ELF-1 (cell line): Measurements from ENCODE around the gene PEPD.

Source experiments
- DNase-seq: peaks from one replicate; pipeline ENCODE4 v3.0.0-alpha.2; 2016; ENCODE audit warnings: low read depth, low spot score

Gene PEPD

DNA sequence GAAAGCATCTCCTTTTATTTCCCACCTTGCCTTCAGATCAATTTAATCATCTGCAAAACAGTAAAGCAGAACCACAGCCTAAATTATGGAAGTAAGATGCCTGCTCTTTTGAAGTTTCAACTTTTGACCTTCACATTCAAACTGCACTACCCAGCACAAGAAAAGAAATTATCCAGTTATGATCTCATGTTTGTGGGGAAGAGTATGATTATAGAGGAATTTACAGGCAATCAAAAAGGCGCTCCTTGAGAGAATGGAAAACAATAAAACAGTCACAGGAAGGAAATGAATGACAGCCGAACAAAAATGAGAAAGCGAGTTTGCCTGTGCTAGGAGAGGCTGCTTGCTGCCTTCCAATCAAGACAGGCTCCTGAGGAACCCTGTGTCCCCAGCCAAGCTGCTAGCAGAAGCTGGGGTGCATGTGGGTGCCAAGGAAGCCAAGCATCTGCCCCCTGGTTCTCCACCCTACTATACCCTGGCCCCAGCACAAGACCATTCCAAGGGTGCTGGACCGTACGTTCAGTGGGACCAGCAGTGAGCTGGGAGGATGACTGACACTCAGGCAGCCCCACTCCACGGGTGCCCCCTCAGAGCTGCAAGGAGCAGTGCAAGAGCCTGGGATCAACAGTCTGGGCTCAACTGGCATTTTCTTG is 47.8 kb downstream of the PEPD start:
- no peak for DNase-seq

- DNase-seq = no peak
Observed at GRCh38 chr19:33472691-33473652, 48.6 kb downstream of the PEPD start.

DNA sequence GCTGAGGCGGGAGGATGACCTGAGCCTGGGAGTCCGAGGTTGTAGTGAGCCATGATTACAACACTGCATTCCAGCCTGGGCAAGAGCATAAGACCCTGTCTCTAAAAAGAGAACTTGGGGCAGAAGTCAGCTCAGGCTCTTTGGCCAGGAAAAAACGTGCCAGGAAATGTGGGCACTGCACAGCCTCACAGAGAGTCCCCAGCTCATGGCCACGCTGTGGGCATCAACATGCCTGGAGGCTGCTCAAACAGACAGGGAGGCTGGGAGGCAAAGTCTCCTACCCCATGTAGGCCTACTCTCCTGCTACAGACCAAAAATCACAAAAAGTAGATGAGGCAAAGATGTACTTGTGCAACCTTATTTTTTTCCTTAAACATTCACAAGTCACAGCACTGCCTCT is 49.4 kb downstream of the PEPD start:
- DNase-seq = no peak

GRCh38 chr19:33471111-33471996 is 50.2 kb downstream of the PEPD start:
- no peak for DNase-seq

- no peak for DNase-seq
Observed at GRCh38 chr19:33470686-33471085, 50.9 kb downstream of the PEPD start.

DNA sequence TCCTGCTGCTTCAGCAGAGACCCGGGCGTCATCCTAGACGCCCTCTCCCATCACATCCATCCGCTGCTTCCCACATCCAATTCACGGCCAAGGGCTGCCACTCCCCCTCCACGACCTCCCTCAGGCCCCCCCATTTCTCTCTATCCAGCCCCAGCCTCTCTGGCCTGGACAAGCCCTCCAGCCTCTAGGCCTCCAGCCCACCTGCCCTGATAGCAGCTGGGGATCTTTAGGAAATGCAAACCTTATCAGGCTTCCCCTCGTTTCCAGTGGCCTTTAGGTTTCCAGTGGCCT is 51.6 kb downstream of the PEPD start:
- DNase-seq = no peak

- DNase-seq = no peak
Observed at GRCh38 chr19:33469171-33470039, 52.2 kb downstream of the PEPD start.

GRCh38 chr19:33468361-33469170 is 53.0 kb downstream of the PEPD start:
- DNase-seq = no peak

DNA sequence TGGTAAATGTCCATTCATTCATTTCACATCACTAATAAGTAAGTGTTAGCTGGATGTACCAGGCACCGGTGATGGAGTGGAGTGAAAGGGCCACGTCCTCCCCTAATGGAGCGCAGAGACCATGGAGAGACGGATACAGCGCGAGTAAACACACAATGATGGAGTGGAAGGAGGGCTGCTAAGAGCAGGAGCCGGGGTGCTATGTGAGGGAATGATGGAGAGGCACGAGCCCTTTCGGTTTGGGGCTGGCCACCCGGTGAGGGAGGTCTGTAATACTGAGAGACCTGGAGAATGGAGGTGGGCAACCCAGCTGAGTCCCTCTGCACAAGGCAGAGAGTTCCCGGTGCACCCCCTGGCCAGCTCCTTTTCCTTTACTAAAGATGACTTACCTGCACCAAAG is 53.7 kb downstream of the PEPD start:
- no peak for DNase-seq

DNA sequence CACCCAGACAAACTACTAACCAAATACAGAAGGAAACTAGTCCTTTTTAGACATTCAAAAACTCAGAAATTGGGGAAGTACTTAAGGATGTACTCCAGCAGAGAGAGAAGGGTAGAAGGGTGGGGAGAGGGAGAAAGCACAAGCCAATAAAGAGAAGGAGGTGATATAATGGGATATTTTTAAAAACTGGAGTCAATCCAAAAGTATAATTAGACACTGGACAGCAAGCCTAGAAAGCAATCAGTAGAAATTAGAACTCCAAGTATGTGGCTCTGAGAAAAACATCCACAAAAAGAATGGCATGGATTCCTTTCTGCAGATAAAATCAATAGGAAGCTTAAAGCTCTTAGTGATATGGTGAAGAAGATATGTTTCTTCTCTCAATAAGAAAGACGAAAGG is 55.8 kb downstream of the PEPD start:
- no peak for DNase-seq

DNA sequence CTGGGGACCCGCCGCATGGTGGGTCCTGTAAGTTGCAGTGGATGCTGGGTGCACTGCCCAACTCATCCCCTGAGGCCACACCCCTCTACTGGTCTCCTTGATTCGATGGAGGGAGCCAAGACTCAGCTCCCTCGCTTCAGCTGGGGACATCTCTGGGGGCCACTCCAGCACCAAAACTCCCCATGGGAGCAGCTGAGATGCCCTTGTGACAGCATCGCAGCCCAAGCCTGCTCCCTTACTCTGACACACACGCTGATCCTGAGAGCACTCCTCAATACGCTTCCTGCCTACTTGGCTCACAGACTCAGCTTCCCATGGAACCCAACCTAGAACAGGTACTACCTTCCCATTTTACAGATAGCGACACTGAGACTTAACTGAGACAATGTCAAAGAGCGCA is 56.2 kb downstream of the PEPD start:
- DNase-seq = no peak

DNA sequence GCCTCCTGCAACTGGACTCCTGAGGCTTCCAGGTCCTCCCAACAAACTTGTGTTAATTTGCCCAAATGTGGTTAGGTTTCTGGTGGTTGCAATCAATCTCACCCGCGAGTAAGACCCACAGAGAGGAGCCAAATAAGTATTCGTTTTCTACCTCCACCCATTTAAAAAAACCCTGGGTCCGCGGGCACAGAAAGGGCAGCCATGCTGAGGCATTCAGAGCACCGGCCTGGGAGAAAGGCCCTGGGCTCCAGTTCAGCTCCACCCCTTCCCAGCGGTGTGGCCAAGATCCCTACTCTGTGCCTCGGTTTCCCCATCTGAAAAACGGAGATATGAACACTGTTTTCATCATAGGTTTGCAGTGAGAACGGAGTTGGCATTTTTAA is 56.9 kb downstream of the PEPD start:
- no peak for DNase-seq

DNA sequence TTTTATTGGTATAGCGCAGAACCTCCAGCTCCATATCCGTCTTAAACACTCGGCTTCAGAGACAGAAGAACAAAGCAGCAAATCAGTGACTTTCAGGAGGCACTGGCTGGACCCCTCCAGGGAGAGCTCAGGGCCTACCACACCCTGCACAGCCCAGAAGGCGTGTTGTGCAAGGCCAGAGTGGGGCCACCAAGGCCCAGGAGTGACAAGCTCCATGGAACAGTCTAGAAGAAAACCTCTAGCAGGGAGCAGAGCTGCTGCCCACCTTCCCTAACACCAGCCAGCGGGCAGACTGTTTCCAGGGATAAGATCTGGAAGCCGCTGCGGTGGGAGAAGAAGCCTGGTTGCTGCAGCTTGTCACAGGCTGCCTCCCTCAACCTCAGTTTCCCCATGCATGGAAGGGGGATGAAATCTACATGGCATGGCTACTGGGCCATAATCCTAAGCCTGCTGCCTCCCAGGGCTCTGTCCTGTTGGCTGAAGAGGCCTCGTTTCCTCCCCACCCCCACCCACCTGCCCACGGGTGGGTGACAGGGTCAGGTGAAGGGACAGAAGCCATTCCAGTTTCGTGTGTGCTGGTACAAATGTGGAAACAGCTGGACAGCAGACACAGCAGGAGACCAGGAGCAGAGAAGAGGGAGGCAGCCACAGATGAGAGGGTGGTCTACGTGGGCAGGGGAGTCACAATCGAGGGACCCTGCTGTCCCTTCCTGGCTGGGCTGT is 57.4 kb downstream of the PEPD start:
- DNase-seq = no peak

DNA sequence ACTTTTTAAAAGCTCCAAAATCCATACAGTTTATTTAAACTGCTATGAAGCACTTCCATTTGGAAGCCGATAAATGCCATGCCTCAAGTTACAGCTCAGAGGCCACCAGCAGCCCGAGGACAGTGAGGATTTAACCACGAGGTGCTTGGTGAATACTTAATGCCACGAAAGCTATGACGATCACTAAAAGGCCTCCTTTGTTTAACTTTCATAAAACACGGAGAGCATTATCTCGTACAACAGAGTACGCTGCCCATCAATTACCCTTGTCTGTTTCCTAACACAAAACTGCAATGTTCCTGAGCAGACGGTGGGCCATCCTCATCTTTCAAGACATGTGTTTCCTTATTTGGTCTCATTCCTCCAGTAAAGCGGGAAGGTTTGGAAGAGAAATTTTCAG is 58.4 kb downstream of the PEPD start:
- DNase-seq = no peak

- DNase-seq = no peak
Observed at GRCh38 chr19:33462112-33462791, 59.3 kb downstream of the PEPD start.

DNA sequence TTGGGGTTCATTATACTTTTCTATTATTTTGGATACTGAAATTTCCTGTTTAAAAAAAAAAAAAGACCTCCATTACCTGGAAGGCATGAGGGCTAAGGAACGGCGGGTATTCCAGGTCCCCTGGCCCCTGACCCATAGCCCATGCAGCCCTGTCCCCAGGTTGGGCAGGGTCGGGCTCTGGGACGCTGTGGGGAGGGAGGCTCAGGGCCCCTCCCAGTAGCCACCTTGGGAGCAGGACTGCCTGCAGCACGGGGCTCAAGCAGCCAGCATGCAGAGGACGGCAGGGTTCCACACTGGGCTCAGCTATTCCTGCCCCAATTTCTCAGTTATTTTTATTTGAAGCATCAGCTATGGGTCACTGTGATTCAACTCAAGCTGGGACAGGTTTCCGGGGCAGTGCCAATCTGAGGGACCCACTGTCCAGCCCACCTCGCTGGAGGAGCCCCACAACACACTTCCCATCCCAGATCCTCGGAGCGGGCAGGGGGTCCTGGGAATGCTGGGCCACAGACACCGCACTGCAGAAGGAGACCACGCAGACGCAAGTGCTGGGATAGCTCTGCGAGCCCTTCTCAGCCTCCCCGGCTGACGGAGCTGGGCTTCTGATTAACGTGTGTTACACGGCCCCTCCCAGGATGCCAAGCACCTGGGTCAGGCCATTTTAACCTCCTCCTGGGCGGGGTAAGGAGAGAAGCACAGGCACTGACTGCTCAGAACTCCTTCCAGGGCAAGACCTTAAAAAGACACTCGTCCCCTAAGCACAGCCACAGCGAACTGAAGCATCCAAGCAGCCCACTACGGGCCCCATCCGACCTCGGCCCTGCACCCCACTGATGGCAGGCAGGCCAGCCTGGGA is 60.1 kb downstream of the PEPD start:
- no peak for DNase-seq

GRCh38 chr19:33460221-33460908 is 61.2 kb downstream of the PEPD start:
- no peak for DNase-seq
